GM21576 (cell line): ENCODE data around the gene KRT17.
"Not testable (repeated sequence)": the region's sequence is repeated elsewhere in the genome, so short reads cannot be mapped to it uniquely, and the experiment has no call there.

Source experiments
- ATAC-seq: cut with Tn5 transposase; IDR thresholded peaks from one replicate; pipeline ENCODE4 v1.9.1; 2021; ENCODE audit warnings: mild to moderate bottlenecking, moderate library complexity; ENCODE audit not compliant: unreplicated experiment

The KRT17 gene

GRCh38 chr17:41600318-41600717 is 24.1 kb downstream of the KRT17 start:
- ATAC-seq = no peak

DNA sequence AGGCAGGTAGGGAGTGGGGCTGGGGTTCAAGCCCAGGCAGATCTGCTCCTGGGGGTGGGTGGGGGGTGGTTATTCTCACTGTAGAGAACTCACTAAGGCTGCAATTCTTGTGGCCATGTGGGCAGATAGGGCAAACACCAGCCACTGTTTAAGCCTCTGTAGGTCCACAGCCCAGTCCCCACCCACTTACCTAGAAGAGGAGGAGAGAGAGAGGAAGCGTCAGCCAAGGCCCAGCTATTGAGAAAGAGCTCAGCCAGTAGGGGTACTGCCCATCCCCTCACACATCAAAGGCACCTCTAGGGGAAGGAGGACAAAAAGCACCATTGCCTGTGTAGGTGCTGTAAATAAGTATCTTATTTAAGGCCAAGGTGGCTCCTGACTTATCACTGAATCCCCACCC is 24.7 kb downstream of the KRT17 start:
- no peak for ATAC-seq

- ATAC-seq = no peak
Observed at GRCh38 chr17:41595585-41595984, 28.8 kb downstream of the KRT17 start.

DNA sequence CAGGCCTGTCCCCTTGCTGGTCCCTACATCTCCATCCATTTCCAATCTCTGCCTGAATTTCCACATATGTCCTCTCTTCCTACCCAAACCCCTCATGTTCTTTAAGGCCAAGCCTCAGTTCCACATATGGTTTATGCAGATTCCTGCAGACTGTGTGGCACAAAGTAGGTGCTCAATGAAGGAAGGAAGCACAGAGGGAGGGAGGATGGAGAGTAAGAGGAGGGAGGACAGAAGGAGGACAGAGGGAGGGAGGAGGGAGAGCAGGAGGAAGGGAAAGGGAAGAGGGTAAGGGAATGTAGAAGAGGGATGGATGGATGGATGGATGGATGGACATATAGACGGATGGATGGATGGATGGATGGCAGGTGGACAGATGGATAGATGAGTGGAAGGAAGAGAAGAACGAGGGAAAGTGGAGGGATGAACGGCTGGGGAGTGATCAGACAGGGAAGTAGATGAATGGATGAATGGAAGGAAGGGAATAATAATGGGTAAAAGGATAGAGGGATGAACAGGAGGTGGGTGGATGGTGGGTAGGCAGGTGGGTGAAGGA is 29.9 kb downstream of the KRT17 start:
- no peak for ATAC-seq

DNA sequence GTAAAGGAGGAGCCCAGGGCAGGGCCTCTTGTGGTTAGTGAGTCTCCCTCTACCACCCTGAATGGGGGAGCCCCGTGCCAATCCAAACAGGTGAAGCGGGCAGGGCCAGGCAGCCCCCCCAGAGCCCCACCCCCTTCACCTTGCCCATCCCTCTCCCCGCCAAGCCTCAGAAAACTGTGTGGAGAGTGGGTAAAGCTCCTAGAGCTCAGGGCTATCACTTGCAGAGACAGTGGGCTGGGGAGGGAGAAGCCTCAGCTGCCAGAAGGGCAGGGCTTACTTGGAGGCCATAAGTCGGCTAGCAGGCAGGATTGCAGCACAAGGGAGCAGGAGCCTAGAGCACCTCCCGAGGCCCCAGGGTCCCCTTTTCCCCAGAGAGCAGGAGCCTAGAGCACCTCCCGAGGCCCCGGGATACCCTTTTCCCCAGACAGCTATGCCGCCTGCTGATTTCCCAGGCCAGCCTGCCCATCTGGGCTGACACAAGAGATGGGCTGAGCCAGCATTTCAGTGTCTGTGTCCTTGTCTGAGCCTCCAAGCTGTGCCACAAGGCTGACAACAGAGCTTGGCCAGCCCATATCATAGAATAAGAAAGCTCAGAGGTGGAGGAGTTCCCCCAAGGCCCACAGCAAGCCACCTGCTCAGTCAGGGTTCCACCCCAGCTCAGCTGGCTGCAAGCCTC is 30.9 kb downstream of the KRT17 start:
- ATAC-seq = no peak

DNA sequence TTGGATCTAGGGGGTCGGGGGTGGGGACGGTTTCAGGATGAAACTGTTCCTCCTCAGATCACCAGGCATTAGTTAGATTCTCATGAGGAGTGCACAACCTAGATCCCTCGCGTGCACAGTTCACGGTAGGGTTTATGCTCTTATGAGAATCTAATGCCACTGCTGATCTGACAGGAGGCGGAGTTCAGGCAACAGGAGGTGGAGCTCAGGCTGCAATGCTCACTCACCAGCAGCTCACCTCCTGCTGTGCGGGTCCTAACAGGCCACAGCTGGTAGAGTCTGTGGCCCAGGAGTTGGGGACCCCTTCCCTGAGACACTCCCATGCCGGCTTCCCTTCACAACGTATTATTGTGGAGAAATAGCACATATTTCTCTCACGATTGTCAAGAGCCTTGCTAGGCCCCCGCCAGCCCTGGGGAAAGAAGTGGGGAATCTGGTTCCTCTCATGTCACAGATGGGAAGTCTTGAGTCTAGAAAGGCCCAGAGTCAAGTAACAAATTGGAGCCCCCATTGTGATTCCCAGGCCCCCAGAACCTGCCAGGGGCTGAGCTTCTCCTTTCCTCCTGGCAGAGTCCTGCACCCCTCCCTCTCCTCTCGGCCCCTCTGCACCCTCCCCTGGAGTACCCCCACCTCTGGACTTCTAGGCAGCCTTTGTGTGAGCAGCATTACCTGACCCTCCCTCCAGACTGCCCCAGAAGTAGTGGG is 31.6 kb downstream of the KRT17 start:
- no peak for ATAC-seq

DNA sequence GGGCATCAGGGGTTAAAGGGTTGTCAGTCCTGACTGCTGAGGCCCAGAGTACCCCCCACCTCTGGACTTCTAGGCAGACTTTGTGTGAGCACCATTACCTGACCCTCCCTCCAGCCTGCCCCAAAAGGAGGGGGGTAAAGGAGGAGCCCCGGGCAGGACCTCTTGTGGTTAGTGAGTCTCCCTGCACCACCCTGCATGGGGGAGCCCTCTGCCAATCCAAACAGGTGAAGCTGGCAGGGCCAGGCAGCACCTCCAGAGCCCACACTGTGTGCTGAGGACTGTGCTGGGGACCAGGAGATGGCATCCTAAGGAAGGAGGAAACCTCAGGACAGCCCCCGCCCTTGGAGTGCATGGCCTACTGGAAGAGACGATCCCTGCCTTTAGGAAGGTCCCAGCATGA is 35.1 kb downstream of the KRT17 start:
- ATAC-seq = no peak

DNA sequence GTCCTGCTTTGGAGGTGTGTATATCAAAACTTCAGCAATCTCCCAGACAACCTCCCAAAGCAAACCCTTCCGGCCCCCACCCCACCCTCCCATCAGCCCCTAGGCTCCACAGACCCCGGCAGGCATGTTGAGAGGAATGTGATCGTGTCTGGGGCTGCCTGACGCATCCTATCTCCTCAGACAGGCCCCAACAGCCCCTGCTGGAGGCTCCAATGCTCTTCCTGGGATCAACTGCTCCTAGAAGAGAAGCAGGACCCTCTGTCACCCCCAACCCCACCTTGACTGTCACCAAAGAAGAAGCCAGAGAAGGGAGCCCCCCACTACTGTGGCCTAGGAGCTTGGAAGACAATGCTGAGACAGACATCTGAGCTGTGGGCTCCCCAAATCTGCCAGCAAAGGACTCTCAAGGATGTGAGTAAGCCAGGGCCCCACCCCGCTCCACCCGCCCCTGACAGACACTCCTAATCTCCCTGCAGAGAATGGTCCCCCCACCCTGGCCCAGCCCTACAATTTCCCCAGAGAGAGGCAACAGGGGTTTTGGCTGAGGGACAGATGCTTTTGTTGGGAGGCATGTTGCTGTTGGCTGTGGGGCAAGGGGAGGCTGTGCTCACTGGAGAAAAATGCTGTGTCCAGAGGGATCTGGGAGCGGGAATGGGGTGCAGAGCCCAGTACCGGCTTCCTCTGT is 36.1 kb downstream of the KRT17 start:
- ATAC-seq = no peak

DNA sequence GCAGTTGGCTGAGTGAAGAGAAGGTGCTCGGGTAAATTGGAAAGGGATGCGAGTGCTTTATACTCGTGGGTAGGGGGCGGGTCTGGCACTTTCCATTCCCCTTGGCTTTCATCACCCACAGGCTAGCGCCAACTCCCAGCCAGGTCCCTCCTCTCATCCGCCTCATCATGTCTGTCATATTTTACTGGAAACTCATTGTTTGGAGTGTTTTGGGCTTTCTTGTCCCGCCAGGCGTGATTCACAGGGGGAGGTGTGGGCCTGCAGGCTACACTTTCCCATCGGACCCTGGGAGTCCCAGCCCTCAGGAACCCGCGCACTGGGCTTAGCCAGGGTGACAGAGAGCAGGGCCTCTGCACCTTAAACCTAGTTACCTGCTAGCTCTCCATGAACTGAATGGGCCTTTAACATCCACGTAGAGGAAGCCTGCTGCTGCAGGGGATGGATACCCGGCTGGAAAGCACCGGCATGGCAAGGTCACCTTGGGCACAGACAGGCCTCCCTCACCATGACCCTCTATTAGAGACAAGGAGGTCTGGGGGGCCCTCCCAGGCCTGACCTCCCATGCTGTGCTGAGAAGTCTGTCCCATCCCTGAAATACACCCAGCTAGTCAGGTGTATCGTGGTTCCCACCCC is 37.4 kb downstream of the KRT17 start, which contains the start of gene KRT14:
Gene KRT14, minus strand, starts transcription at position 33 of the 633 bp plus-strand sequence. CDS start 61 bp downstream, outside the sequence.
- ATAC-seq = no peak

DNA sequence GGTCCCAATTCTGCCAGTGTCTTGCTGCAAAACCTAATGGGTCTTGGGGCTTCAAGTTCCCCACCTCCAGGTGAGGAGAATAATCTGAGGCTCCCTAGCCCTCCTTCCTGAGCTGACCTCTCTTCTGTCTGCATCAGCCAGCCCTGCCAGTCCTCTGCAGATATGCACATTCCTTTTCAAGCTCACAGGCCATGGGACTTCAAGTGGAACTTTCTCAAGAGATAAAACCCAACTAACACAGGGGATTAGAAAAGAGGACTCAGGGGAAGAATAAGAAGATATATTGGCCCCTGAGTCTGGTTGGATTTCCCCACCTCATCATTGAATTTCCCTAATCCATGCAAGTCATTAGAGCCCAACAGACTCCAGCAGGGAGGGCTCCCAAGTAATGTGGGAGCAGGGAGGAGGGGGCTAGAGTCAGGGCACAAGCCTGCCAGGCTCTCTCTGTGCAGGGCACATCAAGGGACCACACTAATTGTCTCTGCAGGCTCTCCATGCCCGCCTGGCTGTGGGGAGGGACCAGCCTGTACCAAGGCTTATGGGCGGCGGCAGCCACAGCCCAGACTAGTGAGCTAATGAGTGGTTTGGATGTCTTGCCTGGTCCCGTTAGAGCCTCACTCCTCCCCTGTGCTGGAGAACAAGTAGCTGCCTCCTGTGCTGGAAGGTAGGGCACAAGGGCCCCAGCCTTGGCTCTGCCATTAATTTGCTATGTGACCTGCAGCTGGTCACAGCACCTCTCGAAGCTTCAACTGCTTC is 38.9 kb downstream of the KRT17 start:
- ATAC-seq = no peak

DNA sequence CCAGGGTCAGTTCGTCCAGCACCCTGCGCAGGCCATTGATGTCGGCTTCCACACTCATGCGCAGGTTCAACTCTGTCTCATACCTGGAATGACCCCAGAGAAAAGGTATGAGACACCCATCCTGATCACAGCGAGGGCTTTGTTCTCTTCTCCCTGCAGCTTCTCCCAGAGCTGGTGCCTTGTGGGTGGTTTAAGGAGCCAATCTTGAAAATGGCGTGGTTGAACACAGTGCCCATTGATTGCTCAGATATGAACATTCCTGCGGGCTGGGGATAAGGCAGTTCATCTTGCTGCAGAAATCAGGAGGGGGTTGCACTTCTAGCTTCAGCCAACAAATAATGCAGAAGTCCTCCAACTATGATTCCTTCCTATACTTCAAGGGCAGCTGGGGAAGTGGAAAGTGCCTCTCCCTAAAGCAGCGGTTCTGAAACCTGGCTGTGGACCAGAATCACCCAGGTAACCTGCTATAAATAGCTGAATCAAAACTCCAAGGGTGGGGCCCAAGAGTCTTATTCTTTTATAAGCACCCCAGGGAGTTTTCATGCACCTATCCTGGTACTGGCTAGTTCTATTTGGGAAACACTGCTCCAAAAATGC is 39.9 kb downstream of the KRT17 start:
- ATAC-seq = not testable (repeated sequence)

DNA sequence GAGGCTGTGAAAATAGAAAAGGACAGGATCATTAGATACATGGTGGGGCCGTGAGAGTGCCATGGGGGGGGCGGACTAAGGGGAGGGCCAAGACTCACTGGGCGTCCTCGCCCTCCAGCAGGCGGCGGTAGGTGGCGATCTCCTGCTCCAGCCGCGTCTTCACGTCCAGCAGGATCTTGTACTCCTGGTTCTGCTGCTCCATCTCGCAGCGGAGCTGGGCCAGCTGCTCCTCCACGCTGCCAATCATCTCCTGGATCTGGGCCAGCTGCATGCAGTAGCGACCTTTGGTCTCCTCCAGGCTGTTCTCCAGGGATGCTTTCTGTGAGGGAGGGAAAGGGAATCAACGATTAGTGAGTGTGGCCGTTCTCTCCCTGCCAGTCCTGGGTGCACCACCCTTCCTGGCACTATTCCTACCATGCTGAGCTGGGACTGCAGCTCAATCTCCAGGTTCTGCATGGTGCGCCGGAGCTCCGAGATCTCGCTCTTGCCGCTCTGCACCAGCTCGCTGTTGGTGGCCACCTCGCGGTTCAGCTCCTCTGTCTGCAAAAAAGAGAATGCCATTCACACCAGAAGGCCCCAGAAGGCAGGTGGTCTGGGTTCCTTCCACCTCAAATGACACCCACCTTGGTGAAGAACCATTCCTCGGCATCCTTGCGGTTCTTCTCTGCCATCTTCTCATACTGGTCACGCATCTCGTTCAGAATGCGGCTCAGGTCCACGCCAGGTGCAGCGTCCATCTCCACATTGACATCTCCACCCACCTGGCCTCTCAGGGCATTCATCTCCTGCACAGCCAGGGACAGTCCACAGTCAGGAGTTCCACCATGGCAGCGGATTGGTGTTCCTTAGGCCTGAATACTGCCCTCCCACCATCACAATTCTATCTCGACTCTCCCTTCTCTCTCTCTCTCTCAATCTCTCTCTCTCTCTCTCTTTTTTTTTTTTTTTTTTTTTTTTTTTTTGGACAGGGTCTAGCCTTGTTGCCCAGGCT is 40.9 kb downstream of the KRT17 start:
- no peak for ATAC-seq

GRCh38 chr17:41582061-41582968 is 42.1 kb downstream of the KRT17 start:
- not testable (repeated sequence) for ATAC-seq

- ATAC-seq = no peak
Observed at GRCh38 chr17:41581366-41582060, 42.9 kb downstream of the KRT17 start.

DNA sequence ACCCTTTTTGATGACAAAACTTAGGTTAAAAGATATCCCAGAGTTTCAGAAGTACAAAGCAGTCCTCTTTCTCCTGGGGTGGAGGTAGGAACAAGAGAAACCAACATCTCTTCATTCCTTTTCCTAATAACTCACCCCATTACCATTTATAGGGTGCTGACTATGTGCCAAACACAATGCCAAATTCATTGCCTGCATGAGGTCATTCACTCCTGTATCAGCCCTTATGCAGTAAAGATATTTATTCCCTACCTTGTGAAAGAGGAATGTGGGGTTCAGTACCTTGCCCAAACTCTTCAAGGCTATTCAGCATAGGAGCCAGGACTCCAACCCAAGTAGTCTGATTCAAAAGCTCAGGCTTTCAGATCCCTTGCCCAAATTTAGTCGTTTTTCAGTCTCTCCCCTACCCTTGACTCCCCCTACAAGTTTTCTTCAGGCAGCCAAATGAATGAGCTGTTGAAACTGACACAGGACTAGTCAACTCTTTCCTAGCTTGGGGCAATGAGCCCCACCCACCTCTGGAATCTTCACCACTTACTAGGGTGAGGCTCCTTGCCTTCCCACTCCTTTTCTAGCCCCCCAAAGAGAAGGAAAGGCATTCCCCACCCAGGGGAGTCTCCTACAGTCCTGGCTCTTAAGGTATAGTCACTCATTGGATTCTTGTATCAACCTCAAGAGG is 43.5 kb downstream of the KRT17 start:
- no peak for ATAC-seq

- no peak for ATAC-seq
Observed at GRCh38 chr17:41580244-41580575, 44.2 kb downstream of the KRT17 start.
